ENCODE results near the gene SEPHS1. TPM values are rescaled to one million over a fixed set of nuclear protein-coding genes. Genes with fewer than 3 reads are reported as not detected.

Gene SEPHS1
- total and polyA plus RNA-seq, 2 experiments from 2014 or later, result 45.9 to 52.8 TPM

DNA sequence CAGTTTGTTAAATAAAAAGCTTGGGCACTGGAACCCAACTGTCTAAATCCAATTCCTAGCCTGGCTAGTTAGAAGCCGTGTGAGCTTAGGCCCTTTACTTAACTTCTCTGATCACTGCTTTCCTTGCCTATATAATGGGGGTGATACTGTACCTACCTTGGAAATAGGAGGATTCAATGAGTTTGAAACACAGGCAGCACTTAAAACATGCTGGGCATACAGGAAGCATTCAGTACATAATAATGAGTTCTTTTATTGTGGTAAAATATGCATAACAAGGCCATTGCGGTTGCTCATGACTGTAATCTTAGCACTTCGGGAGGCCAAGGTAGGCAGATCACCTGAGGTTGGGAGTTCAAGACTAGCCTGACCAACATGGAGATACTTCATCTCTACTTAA, 47.4 kb upstream of the SEPHS1 start:
- Histone ChIP-seq H3K4me1 (ENCODE audit: insufficient read depth) (no peaks in the 10 kb centered on the region), H3K27me3 (no peaks in the 10 kb centered on the region), H3K9me3 (ENCODE audit: low read depth) (no peaks in the 10 kb centered on the region), H3K79me2 (no peaks in the 10 kb centered on the region), H3K36me3 (replicated peaks; ENCODE audit: insufficient read depth, low read depth) (no peaks in the 10 kb centered on the region), H3K9me2 (replicated peaks; ENCODE audit: insufficient read depth) (no peaks in the 10 kb centered on the region), H3K27ac (no peak overlapping the region), H2AFZ (no peak overlapping the region), H4K20me1 (ENCODE audit: insufficient read depth, poor library complexity, severe bottlenecking) (no peaks in the 10 kb centered on the region), H3K4me3 (no peak overlapping the region), H3K4me2 (no peak overlapping the region)
- WGBS (ENCODE audit: low lambda C conversion rate, missing lambda C conversion rate), result 95% methylated on average over 3 of the region's 3 CpGs
- no peak for TF ChIP-seq EZH2 (IDR thresholded peaks at IDR 0.05; ENCODE audit: borderline replicate concordance)
- TF ChIP-seq, protein P1, sequence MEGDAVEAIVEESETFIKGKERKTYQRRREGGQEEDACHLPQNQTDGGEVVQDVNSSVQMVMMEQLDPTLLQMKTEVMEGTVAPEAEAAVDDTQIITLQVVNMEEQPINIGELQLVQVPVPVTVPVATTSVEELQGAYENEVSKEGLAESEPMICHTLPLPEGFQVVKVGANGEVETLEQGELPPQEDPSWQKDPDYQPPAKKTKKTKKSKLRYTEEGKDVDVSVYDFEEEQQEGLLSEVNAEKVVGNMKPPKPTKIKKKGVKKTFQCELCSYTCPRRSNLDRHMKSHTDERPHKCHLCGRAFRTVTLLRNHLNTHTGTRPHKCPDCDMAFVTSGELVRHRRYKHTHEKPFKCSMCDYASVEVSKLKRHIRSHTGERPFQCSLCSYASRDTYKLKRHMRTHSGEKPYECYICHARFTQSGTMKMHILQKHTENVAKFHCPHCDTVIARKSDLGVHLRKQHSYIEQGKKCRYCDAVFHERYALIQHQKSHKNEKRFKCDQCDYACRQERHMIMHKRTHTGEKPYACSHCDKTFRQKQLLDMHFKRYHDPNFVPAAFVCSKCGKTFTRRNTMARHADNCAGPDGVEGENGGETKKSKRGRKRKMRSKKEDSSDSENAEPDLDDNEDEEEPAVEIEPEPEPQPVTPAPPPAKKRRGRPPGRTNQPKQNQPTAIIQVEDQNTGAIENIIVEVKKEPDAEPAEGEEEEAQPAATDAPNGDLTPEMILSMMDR (IDR thresholded peaks at IDR 0.05; ENCODE audit: poor library complexity), result no peak
- TF ChIP-seq EZH2phosphoT487 (IDR thresholded peaks at IDR 0.05; ENCODE audit: low read depth, severe bottlenecking, unreplicated experiment), result no peak
- DNase-seq (ENCODE audit: low spot score), result no peak

DNA sequence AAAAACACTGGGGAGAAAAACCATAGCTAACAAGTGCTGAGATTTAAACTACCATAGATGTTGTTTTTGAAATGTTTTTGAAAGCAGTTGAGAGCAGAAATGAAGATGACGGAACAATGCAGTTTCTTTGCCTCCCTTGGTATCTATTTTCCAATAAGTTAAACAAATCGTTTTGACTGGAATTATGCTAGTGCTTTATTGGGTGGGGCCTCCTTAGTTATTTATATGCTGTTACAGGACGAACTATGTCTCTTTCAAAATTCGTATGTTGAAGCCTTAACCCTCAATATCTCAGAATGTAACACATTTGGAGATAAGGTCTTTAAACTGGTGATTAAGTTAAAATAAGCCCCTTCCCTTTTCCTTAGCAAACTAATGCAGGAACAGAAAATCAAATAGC, 45.5 kb upstream of the SEPHS1 start:
- no peak overlapping the region for H2AFZ ChIP-seq
- TF ChIP-seq EZH2phosphoT487 (IDR thresholded peaks at IDR 0.05; ENCODE audit: low read depth, severe bottlenecking, unreplicated experiment), result no peak
- TF ChIP-seq, protein P1 (IDR thresholded peaks at IDR 0.05; ENCODE audit: poor library complexity), result no peak
- no peak for TF ChIP-seq EZH2 (IDR thresholded peaks at IDR 0.05; ENCODE audit: borderline replicate concordance)

DNA sequence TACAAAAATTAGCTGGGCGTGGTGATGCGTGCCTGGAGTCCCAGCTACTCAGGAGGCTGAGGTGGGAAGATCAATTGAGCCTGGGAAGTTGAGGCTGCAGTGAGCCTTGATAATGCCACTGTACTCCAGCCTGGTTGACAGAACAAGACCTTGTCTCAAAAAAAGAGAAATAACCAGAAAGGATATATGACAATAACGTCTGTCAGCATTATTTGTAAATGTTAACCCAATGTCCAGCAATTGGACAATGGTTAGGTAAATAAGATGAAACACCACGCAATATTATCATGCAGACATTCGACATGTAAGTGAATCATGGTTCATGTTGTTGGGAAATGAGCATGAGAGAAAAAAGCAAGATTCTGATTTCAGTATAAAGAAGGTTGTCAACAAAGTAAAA, 44.6 kb upstream of the SEPHS1 start:
- DNase-seq (ENCODE audit: low spot score), result no peak
- TF ChIP-seq EZH2phosphoT487 (IDR thresholded peaks at IDR 0.05; ENCODE audit: low read depth, severe bottlenecking, unreplicated experiment) (no peak), EZH2 (IDR thresholded peaks at IDR 0.05; ENCODE audit: borderline replicate concordance) (no peak)
- TF ChIP-seq, protein P1 (IDR thresholded peaks at IDR 0.05; ENCODE audit: poor library complexity), result no peak

More for the DNA sequence above, 45.5 kb upstream of the SEPHS1 start:
- Histone ChIP-seq H3K79me2 (no peaks in the 10 kb centered on the region), H3K27me3 (no peaks in the 10 kb centered on the region), H3K9me3 (ENCODE audit: low read depth) (no peaks in the 10 kb centered on the region), H4K20me1 (ENCODE audit: insufficient read depth, poor library complexity, severe bottlenecking) (no peaks in the 10 kb centered on the region), H3K4me2 (no peak overlapping the region), H3K36me3 (replicated peaks; ENCODE audit: insufficient read depth, low read depth) (no peaks in the 10 kb centered on the region), H3K9me2 (replicated peaks; ENCODE audit: insufficient read depth) (no peaks in the 10 kb centered on the region), H3K4me1 (ENCODE audit: insufficient read depth) (no peaks in the 10 kb centered on the region), H3K27ac (no peak overlapping the region), H3K4me3 (no peak overlapping the region)
- 62% methylated on average over 4 of the region's 4 CpGs for WGBS (ENCODE audit: low lambda C conversion rate, missing lambda C conversion rate)
- DNase-seq (ENCODE audit: low spot score), result no peak

More for the DNA sequence above, 44.6 kb upstream of the SEPHS1 start:
- H3K36me3 ChIP-seq (replicated peaks; ENCODE audit: insufficient read depth, low read depth), result no peaks in the 10 kb centered on the region
- H2AFZ ChIP-seq, result no peak overlapping the region
- H3K4me1 ChIP-seq (ENCODE audit: insufficient read depth), result no peaks in the 10 kb centered on the region
- H3K27ac ChIP-seq, result no peak overlapping the region
- WGBS (ENCODE audit: low lambda C conversion rate, missing lambda C conversion rate), result 92% methylated on average over 5 of the region's 5 CpGs
- H3K4me2 ChIP-seq, result no peak overlapping the region
- no peaks in the 10 kb centered on the region for H3K79me2 ChIP-seq
- H3K4me3 ChIP-seq, result no peak overlapping the region
- H3K9me2 ChIP-seq (replicated peaks; ENCODE audit: insufficient read depth), result no peaks in the 10 kb centered on the region
- no peaks in the 10 kb centered on the region for H3K9me3 ChIP-seq (ENCODE audit: low read depth)
- no peaks in the 10 kb centered on the region for H4K20me1 ChIP-seq (ENCODE audit: insufficient read depth, poor library complexity, severe bottlenecking)
- H3K27me3 ChIP-seq, result no peaks in the 10 kb centered on the region
